DMS114 treated with DMSO at 0.1 percent for 48 hours (cell line): ENCODE data around the gene CEMIP.

ENCODE experiments used
- DNase-seq: peaks from one replicate; lab custom pipeline; 2025; ENCODE audit not compliant: unreplicated experiment; lab: John Stamatoyannopoulos, UW

The CEMIP gene

DNA sequence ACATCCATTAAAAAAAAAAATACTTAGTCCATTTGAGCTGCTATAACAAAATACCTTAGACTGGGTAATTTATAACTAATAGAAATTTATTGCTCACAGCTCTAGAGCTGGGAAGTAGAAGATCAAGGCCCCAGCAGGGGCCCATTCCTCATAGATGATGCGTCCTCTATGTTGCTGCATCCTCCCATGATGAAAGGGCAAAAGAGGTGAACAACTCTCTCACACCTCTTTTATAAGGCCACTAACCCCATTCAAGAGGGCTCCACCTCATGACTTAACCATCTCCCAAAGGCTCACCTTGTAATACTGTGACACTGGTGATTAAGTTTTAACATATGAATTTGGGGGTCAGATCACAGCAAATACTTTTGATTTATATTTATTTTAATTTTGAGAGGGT, 218.5 kb downstream of the CEMIP start:
- DNase-seq, result no peak

DNA sequence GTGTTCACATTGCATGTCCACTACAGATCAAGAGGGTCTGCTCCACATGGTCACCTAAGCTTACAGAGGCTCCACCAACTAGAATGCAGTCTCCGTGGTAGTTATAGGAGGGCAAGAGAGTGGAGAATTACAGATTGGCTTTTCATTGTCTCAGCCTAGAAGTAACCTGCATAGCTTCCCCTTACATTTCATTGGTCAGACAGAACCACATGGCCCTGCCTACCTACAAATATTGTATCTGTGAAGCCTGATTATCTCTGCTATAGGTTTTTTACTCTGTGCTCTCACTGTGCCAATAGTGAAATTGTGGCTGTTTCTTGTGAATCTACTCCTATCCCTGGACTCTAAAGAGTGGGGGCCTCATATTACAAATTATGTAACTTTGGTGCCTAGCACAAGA, 219.1 kb downstream of the CEMIP start:
- DNase-seq, result no peak

DNA sequence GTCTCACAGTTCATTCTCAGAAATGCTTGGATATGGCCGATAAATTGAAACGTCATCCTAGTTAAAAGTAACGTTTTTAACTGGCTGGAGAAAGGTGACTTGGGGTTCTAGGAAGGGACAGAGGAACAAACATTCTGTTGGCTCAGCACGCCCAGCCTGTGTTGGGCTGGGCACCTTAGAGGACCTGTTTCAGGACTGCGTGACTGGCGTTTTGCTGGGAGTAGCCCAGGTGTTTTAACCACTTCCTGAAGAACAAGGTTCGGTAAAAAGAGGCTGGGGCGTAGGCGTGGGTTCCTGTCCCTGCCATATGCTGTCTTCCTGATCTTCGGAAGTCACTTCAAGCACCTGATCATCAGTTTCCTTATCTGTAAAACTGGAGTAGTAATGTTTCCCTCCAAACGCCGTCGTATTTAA, 220.5 kb downstream of the CEMIP start:
- no peak for DNase-seq

DNA sequence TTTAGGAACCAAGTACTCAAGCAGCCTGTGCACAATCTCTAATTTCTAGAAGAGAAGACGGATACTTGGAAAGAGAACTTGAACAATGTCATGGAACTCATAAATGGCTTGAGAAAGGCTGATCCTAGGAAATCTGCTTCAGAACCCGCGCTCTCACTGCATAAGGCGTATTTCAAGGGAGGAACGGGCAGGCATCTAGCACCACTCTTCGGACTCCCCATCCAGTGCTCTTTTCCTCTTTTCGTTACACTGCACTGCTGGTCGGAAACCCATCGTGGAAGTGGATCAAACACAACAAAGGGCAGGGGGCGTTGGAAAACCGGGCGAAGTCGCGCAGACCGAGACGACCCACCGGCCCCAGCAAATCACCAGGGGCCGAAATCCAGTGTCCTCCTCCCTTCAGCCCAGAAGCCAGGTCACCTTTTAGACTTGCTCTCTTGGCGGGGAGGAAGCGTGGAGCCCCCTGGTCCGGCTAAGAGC, 221.0 kb downstream of the CEMIP start:
- no peak for DNase-seq

DNA sequence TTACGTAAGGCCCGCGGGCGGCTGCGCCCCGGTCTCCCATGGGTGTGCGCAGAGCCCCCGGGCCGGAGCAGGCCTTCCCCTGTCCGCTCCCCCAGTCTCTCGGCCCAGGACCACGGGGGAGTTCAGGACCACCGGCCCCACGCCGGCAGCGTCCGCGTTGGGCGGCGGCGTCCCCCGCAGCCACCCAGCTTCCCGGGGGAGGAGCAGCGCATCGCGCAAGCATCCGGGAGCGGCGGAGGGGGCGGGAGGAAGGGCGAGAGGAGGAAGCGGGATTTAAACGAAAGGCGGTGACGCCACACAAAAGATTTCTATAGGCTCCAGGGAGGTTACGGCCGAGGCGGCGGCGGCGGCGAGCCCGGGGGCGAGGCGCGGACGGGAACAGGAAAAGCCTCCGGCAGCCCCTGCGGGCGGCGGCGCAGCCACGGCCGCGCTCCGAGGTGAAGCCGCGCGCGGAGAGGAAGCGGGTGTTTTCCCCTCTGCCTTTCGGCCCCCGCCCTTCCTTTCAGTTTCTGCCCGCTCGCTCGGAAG, 221.5 kb downstream of the CEMIP start, which contains the start of gene TLNRD1:
Gene TLNRD1 (plus strand): TSS at position 300 of the 528 bp plus-strand sequence. CDS start 1,349 bp downstream, outside the sequence.
- peak; percentile 93 for DNase-seq
